ENCODE data around the gene MAP2K5.

MAP2K5 gene

GRCh38 chr15:67784856-67785430 is 242.4 kb downstream of the MAP2K5 start:
- H3K27me3 ChIP-seq (ENCODE audit: insufficient read depth, low read depth, severe bottlenecking) = no peaks in the 10 kb centered on the region
- no peak overlapping the region for H3K4me3 ChIP-seq (ENCODE audit: low read depth, low read length)
- no peak for TF ChIP-seq CTCF (IDR thresholded peaks at IDR 0.05; ENCODE audit: low read depth, low read length)
- H3K36me3 ChIP-seq = no peaks in the 10 kb centered on the region
- no peaks in the 10 kb centered on the region for H3K9me3 ChIP-seq (ENCODE audit: severe bottlenecking)
- no peak for DNase-seq
- no peak overlapping the region for H3K27ac ChIP-seq

GRCh38 chr15:67785431-67785830 is 242.9 kb downstream of the MAP2K5 start:
- DNase-seq = no peak
- no peaks in the 10 kb centered on the region for H3K9me3 ChIP-seq (ENCODE audit: severe bottlenecking)
- H3K27ac ChIP-seq = no peak overlapping the region
- no peaks in the 10 kb centered on the region for H3K27me3 ChIP-seq (ENCODE audit: insufficient read depth, low read depth, severe bottlenecking)
- H3K36me3 ChIP-seq = no peaks in the 10 kb centered on the region
- no peak overlapping the region for H3K4me3 ChIP-seq (ENCODE audit: low read depth, low read length)
- TF ChIP-seq CTCF (IDR thresholded peaks at IDR 0.05; ENCODE audit: low read depth, low read length) = no peak

- no peak for TF ChIP-seq CTCF (IDR thresholded peaks at IDR 0.05; ENCODE audit: low read depth, low read length)
- no peak overlapping the region for H3K4me3 ChIP-seq (ENCODE audit: low read depth, low read length)
- no peak overlapping the region for H3K27ac ChIP-seq
- H3K36me3 ChIP-seq = no peaks in the 10 kb centered on the region
- no peaks in the 10 kb centered on the region for H3K27me3 ChIP-seq (ENCODE audit: insufficient read depth, low read depth, severe bottlenecking)
- no peaks in the 10 kb centered on the region for H3K9me3 ChIP-seq (ENCODE audit: severe bottlenecking)
- DNase-seq = no peak
Observed at GRCh38 chr15:67786646-67787045, 244.1 kb downstream of the MAP2K5 start.

- H3K4me3 ChIP-seq (ENCODE audit: low read depth, low read length) = no peak overlapping the region
- H3K9me3 ChIP-seq (ENCODE audit: severe bottlenecking) = no peaks in the 10 kb centered on the region
- no peak for DNase-seq
- no peak overlapping the region for H3K27ac ChIP-seq
- H3K36me3 ChIP-seq = no peaks in the 10 kb centered on the region
- no peak for TF ChIP-seq CTCF (IDR thresholded peaks at IDR 0.05; ENCODE audit: low read depth, low read length)
- no peaks in the 10 kb centered on the region for H3K27me3 ChIP-seq (ENCODE audit: insufficient read depth, low read depth, severe bottlenecking)
Observed at GRCh38 chr15:67788986-67789385, 246.5 kb downstream of the MAP2K5 start.

GRCh38 chr15:67790610-67791319 is 248.3 kb downstream of the MAP2K5 start:
- no peak for DNase-seq
- no peak overlapping the region for H3K27ac ChIP-seq
- no peak overlapping the region for H3K4me3 ChIP-seq (ENCODE audit: low read depth, low read length)
- no peaks in the 10 kb centered on the region for H3K9me3 ChIP-seq (ENCODE audit: severe bottlenecking)
- H3K27me3 ChIP-seq (ENCODE audit: insufficient read depth, low read depth, severe bottlenecking) = no peaks in the 10 kb centered on the region
- TF ChIP-seq CTCF (IDR thresholded peaks at IDR 0.05; ENCODE audit: low read depth, low read length) = no peak
- H3K36me3 ChIP-seq = no peaks in the 10 kb centered on the region
